Spleen (tissue), 11 donors: ENCODE results near the gene SPRR2D. TPM values are rescaled to one million over a fixed set of nuclear protein-coding genes. Genes with fewer than 3 reads are reported as not detected.

Experiments used
- DNase-seq: peaks from one replicate; pipeline ENCODE4 v3.0.0-alpha.2; 2020
- H3K27ac ChIP-seq, 8 donors: fragments of 200-600 bp; sonication (generic) in 7 of 8; 1 replicate in 4 of 8; 2 replicates in 4 of 8; pipeline versions ENCODE4 v1.5.0 to v1.8.0; 2016 to 2021; ENCODE audit warnings: inconsistent platforms in 4 of 8, mild to moderate bottlenecking in 4 of 8, moderate library complexity in 1 of 8
- H3K27me3 ChIP-seq, 7 donors: fragments of 200-600 bp; sonication (generic) in 6 of 7; replicated peaks in 1 of 7; 1 replicate in 4 of 7; 2 replicates in 3 of 7; pipeline versions ENCODE4 v1.5.0 to v1.8.0; 2016 to 2021; ENCODE audit warnings: inconsistent platforms in 3 of 7, mild to moderate bottlenecking in 1 of 7
- H3K36me3 ChIP-seq, 6 donors: fragments of 200-600 bp; sonication (generic) in 5 of 6; 1 replicate in 4 of 6; 2 replicates in 2 of 6; pipeline versions ENCODE4 v1.5.0 to v1.8.0; 2016 to 2021; ENCODE audit warnings: inconsistent platforms in 2 of 6
- H3K4me1 ChIP-seq, 6 donors: fragments of 200-600 bp; sonication (generic) in 5 of 6; 1 replicate in 3 of 6; 2 replicates in 3 of 6; pipeline versions ENCODE4 v1.5.0 to v1.8.0; 2016 to 2021; ENCODE audit warnings: inconsistent platforms in 3 of 6
- H3K4me3 ChIP-seq, 8 donors: fragments of 200-600 bp; sonication (generic) in 7 of 8; 1 replicate in 4 of 8; 2 replicates in 4 of 8; pipeline versions ENCODE4 v1.5.0 to v1.8.0; 2016 to 2021; ENCODE audit warnings: inconsistent platforms in 4 of 8, mild to moderate bottlenecking in 4 of 8, moderate library complexity in 2 of 8
- H3K9me3 ChIP-seq, 8 donors: fragments of 200-600 bp; sonication (generic) in 7 of 8; 1 replicate in 4 of 8; 2 replicates in 4 of 8; pipeline versions ENCODE4 v1.5.0 to v1.8.0; 2016 to 2021; ENCODE audit warnings: inconsistent platforms in 4 of 8
- POLR2A ChIP-seq, 3 donors: fragments of 450-650 bp; IDR thresholded peaks; one replicate each; pipeline ENCODE4 v1.5.1; 2017; ENCODE audit warnings: antibody characterized with exemption in 3 of 3, mild to moderate bottlenecking in 1 of 3
- POLR2AphosphoS5 ChIP-seq, 3 donors: sonication (generic); formaldehyde crosslinking; IDR thresholded peaks; one replicate each; pipeline ENCODE4 v1.5.1; 2017; ENCODE audit warnings: antibody characterized with exemption in 3 of 3
- WGBS, 5 donors: extraction: QIAGEN DNeasy Blood & Tissue Kit in 3 of 5; methylation state at CpG; one replicate each; pipeline versions ENCODE4 v1.1.5 to v1.1.7; 2013 to 2018; 5-methylcytosine and 5-hydroxymethylcytosine counted together
- intact Hi-C: fragments of 100-400 bp; cut with DNase I; formaldehyde crosslinking; loops from one replicate; pipeline ENCODE4 v1.15.0; 2023; ENCODE audit warnings: low total_unique reads
- polyA plus RNA-seq, 3 donors: library from polyadenylated mRNA; stranded (reverse); fragments of 200-250 nt; gene quantifications; one replicate each; pipeline ENCODE4 v1.2.1, GENCODE V29; 2013
- small RNA-seq, 4 donors: library from RNA; depleted of rRNA; stranded (forward); fragments of <200 nt; gene quantifications; one replicate each; pipeline ENCODE3, GENCODE V24; 2016
- total RNA-seq, 7 donors: library from RNA; depleted of rRNA in 3 of 7; stranded (reverse); fragments of >200 nt in 3 of 7; fragmentation: NEBNext Ultra II Directional in 4 of 7; extraction: Animal tissue kit (Norgen Biotek cat#: 25700) in 4 of 7; gene quantifications; one replicate each; pipeline versions ENCODE4 v1.1.0 to v1.2.1, GENCODE V29; 2016 to 2021
- TF ChIP-seq, protein P1 (sequence below), 11 experiments: fragments of 200-600 bp in 7 of 11; fragments of 450-650 bp in 4 of 11; sonication (generic) in 4 of 11; IDR thresholded peaks in 8 of 11; conservative IDR thresholded peaks in 3 of 11; 1 replicate in 7 of 11; 2 replicates in 4 of 11; pipeline versions ENCODE4 v1.4.0 to v1.8.0; 2016 to 2021; ENCODE audit warnings: antibody characterized with exemption in 11 of 11, inconsistent platforms in 4 of 11, mild to moderate bottlenecking in 1 of 11
- donor health status: healthy with polysubstance abuse.
- donor health status: DM: no; HTN: no; CAD: no; lungs with moderate emphysema.
- donor health status: DM: no; HTN: no; CAD: no.
- donor health status: Bipolar disorder and iron deficiency.
- donor health status: healthy.
- donor health status: DM: no; HTN: no; CAD: no.
- donor health status: DM: yes; HTN: yes; CAD: no.

The SPRR2D gene
- total and polyA plus RNA-seq, 10 donors, result 1.1 TPM; not detected in 9

GRCh38 chr1:152995842-152996241 lies 45.1 kb downstream of the SPRR2D start:
- WGBS, 5 donors, result 0 to 43% (median 34%) methylated on average over 1 of the region's 1 CpG
- H3K27me3 ChIP-seq, result peaks cover 0 to 14% (median 0%) of the 10 kb centered on the region in 7 donors
- no peak for DNase-seq
- intact Hi-C loops, result no loop called here
- no peak overlapping the region for H3K4me3 ChIP-seq
- TF ChIP-seq POLR2A (IDR thresholded peaks at IDR 0.05) (no peak), POLR2AphosphoS5 (IDR thresholded peaks at IDR 0.05) (no peak)
- TF ChIP-seq, protein P1, sequence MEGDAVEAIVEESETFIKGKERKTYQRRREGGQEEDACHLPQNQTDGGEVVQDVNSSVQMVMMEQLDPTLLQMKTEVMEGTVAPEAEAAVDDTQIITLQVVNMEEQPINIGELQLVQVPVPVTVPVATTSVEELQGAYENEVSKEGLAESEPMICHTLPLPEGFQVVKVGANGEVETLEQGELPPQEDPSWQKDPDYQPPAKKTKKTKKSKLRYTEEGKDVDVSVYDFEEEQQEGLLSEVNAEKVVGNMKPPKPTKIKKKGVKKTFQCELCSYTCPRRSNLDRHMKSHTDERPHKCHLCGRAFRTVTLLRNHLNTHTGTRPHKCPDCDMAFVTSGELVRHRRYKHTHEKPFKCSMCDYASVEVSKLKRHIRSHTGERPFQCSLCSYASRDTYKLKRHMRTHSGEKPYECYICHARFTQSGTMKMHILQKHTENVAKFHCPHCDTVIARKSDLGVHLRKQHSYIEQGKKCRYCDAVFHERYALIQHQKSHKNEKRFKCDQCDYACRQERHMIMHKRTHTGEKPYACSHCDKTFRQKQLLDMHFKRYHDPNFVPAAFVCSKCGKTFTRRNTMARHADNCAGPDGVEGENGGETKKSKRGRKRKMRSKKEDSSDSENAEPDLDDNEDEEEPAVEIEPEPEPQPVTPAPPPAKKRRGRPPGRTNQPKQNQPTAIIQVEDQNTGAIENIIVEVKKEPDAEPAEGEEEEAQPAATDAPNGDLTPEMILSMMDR (IDR thresholded peaks at IDR 0.05 in 8 of 11, conservative IDR thresholded peaks at IDR 0.05 in 3 of 11), result no peak
- H3K36me3 ChIP-seq, result no peaks in the 10 kb centered on the region
- peaks cover 0 to 10% (median 5%) of the 10 kb centered on the region in 8 donors for H3K9me3 ChIP-seq
- no peak overlapping the region for H3K27ac ChIP-seq
- no peaks in the 10 kb centered on the region for H3K4me1 ChIP-seq

GRCh38 chr1:152993186-152993585 lies 47.7 kb downstream of the SPRR2D start:
- peaks cover 0 to 10% (median 5%) of the 10 kb centered on the region in 8 donors for H3K9me3 ChIP-seq

More at GRCh38 chr1:152993186-152993585, 47.7 kb downstream of the SPRR2D start:
- WGBS, 5 donors, result 77 to 83% (median 79%) methylated on average over 6 of the region's 6 CpGs
- TF ChIP-seq POLR2AphosphoS5 (IDR thresholded peaks at IDR 0.05) (no peak), POLR2A (IDR thresholded peaks at IDR 0.05) (no peak)
- TF ChIP-seq, protein P1 (IDR thresholded peaks at IDR 0.05 in 8 of 11, conservative IDR thresholded peaks at IDR 0.05 in 3 of 11), result no peak
- H3K27me3 ChIP-seq, result peaks cover 0 to 7% (median 0%) of the 10 kb centered on the region in 7 donors
- no peak overlapping the region for H3K4me3 ChIP-seq
- H3K27ac ChIP-seq, result no peak overlapping the region
- H3K36me3 ChIP-seq, result no peaks in the 10 kb centered on the region
- intact Hi-C loops, result no loop called here
- DNase-seq, result no peak
- H3K4me1 ChIP-seq, result no peaks in the 10 kb centered on the region

Small RNA genes lying within 50 kb of the gene (small RNA-seq; reads per million reads assigned to genes)
- 0 reads per million in 4 donors for gene AL356867.1
- gene RF00322, result 0 reads per million in 4 donors

Other genes with a start within 250 kb of the SPRR2D start
- not detected for gene LCE1D, start 244.4 kb downstream of the SPRR2D start, total RNA-seq
- gene LCE1D, start 244.4 kb downstream of the SPRR2D start, polyA plus RNA-seq, result not detected
- gene LCE1C, start 234.5 kb downstream of the SPRR2D start, total RNA-seq, result not detected
- gene LCE1C, start 234.5 kb downstream of the SPRR2D start, polyA plus RNA-seq, result not detected
- gene LCE1B, start 229.1 kb downstream of the SPRR2D start, total RNA-seq, result not detected
- not detected for gene LCE1B, start 229.1 kb downstream of the SPRR2D start, polyA plus RNA-seq
- gene LCE1A, start 213.6 kb downstream of the SPRR2D start, total RNA-seq, result not detected
- gene LCE1A, start 213.6 kb downstream of the SPRR2D start, polyA plus RNA-seq, result not detected
- not detected for gene LCE6A, start 198.3 kb downstream of the SPRR2D start, total RNA-seq
- gene LCE6A, start 198.3 kb downstream of the SPRR2D start, polyA plus RNA-seq, result not detected
- gene LCE7A, start 181.1 kb downstream of the SPRR2D start, total RNA-seq, result not detected
- gene LCE7A, start 181.1 kb downstream of the SPRR2D start, polyA plus RNA-seq, result not detected
- gene SMCP, start 162.8 kb downstream of the SPRR2D start, total RNA-seq, result not detected
- not detected for gene SMCP, start 162.8 kb downstream of the SPRR2D start, polyA plus RNA-seq
- not detected for gene IVL, start 132.6 kb downstream of the SPRR2D start, total RNA-seq
- gene IVL, start 132.6 kb downstream of the SPRR2D start, polyA plus RNA-seq, result under 1 TPM in 2 of 3 donors, not detected in 1; 0.04 to 0.05 TPM
- gene SPRR5, start 93.9 kb downstream of the SPRR2D start, total RNA-seq, result not detected
- gene SPRR5, start 93.9 kb downstream of the SPRR2D start, polyA plus RNA-seq, result not detected
- not detected for gene SPRR4, start 70.5 kb downstream of the SPRR2D start, total RNA-seq
- gene SPRR4, start 70.5 kb downstream of the SPRR2D start, polyA plus RNA-seq, result not detected
- gene SPRR1A, start 57.0 kb downstream of the SPRR2D start, total RNA-seq, result not detected
- not detected for gene SPRR1A, start 57.0 kb downstream of the SPRR2D start, polyA plus RNA-seq
- not detected for gene SPRR3, start 39.4 kb downstream of the SPRR2D start, total RNA-seq
- gene SPRR3, start 39.4 kb downstream of the SPRR2D start, polyA plus RNA-seq, result 1 to 10 TPM in 2 of 3 donors, under 1 TPM in 1; 0.39 to 9.3 (median 1.8) TPM
- not detected for gene SPRR1B, start 9.9 kb downstream of the SPRR2D start, total RNA-seq
- 1 to 10 TPM in 1 of 3 donors, under 1 TPM in 1, not detected in 1; 0.30 to 1.2 TPM for gene SPRR1B, start 9.9 kb downstream of the SPRR2D start, polyA plus RNA-seq
- not detected for gene SPRR2A, start 16.4 kb upstream of the SPRR2D start, total RNA-seq
- 1 to 10 TPM in 1 of 3 donors, under 1 TPM in 1, not detected in 1; 0.30 to 2.2 TPM for gene SPRR2A, start 16.4 kb upstream of the SPRR2D start, polyA plus RNA-seq
- not detected for gene SPRR2B, start 30.5 kb upstream of the SPRR2D start, total RNA-seq
- not detected for gene SPRR2B, start 30.5 kb upstream of the SPRR2D start, polyA plus RNA-seq
- not detected for gene SPRR2E, start 53.4 kb upstream of the SPRR2D start, total RNA-seq
- gene SPRR2E, start 53.4 kb upstream of the SPRR2D start, polyA plus RNA-seq, result under 1 TPM in 1 of 3 donors, not detected in 2; 0.45 TPM
- not detected for gene SPRR2F, start 72.4 kb upstream of the SPRR2D start, total RNA-seq
- gene SPRR2F, start 72.4 kb upstream of the SPRR2D start, polyA plus RNA-seq, result not detected
- gene SPRR2G, start 109.8 kb upstream of the SPRR2D start, total RNA-seq, result not detected
- gene SPRR2G, start 109.8 kb upstream of the SPRR2D start, polyA plus RNA-seq, result not detected
- not detected for gene LELP1, start 162.3 kb upstream of the SPRR2D start, total RNA-seq
- gene LELP1, start 162.3 kb upstream of the SPRR2D start, polyA plus RNA-seq, result not detected
- not detected for gene PRR9, start 176.5 kb upstream of the SPRR2D start, total RNA-seq
- gene PRR9, start 176.5 kb upstream of the SPRR2D start, polyA plus RNA-seq, result not detected
- gene LORICRIN, start 218.6 kb upstream of the SPRR2D start, total RNA-seq, result not detected
- under 1 TPM; 0.38 to 0.83 (median 0.53) TPM for gene LORICRIN, start 218.6 kb upstream of the SPRR2D start, polyA plus RNA-seq